Activated gamma-delta T cell treated with anti-CD3 and anti-CD28 coated beads, Interleukin-2, amount 50 U/mL, for 16 hours (primary cell): Measurements from ENCODE around the gene DUOXA2.

Experiments
- DNase-seq: peaks from one replicate; pipeline ENCODE4 v3.0.0-alpha.2; 2020; ENCODE audit warnings: low read depth

DUOXA2 gene

DNA sequence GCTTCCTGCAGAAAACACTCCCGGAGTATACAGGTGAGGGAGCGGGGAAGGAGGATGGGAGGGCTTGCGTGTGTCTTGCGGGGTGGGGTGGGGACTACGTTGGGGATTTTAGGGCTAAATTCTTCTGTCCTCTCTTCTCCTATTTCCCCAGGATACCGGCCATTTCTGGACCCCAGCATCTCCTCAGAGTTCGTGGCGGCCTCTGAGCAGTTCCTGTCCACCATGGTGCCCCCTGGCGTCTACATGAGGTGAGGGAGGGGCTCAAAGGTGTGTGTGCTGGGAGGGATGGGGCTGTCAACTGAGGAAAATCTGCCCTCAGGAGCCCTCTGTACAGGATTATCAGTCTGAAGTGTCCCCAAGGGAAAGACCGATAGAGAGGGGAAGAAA, 22.2 kb downstream of the DUOXA2 start:
- DNase-seq = no peak

DNA sequence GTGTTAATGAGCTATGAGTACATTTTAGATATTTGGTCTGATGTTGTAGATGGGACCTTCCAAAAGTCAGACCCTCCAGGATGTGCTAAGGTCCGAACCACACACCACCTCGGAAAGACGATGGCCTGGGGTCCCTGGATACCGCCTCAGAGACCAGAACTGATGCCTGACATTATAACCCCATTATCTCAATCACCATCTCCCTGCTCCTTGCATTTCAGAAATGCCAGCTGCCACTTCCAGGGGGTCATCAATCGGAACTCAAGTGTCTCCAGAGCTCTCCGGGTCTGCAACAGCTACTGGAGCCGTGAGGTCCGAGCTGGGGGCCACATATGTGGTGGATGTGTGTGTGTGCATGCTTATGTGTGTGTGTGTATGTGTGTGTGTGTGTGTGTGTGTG, 23.6 kb downstream of the DUOXA2 start:
- DNase-seq = no peak

- no peak for DNase-seq
These were observed 25.0 kb downstream of the DUOXA2 start for GRCh38 chr15:45138814-45139765.

- no peak for DNase-seq
These were observed 25.6 kb downstream of the DUOXA2 start for GRCh38 chr15:45139770-45140169.

- DNase-seq = no peak
These were observed 26.6 kb downstream of the DUOXA2 start for GRCh38 chr15:45140557-45141250.

DNA sequence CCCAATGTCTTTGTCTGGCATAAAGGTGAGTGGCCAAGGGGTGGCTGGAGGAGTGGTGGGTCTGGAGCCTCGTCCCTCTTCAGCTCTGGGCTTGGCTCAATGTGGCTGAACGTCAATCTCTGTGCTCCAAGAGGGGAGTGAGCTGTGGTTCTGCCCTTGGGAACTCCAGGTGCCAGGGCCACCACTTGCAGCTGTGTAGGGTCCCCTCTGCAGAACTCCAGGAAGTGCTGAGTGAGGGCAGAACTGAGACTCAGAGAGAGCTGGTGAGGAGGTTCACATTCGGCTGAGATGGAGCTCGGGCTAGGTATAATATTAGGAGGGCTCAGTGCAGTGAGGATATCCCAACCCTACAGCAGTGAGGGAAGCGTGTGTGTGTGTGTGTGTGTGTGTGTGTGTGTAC, 27.3 kb downstream of the DUOXA2 start:
- no peak for DNase-seq

- DNase-seq = no peak
These were observed 28.9 kb downstream of the DUOXA2 start for GRCh38 chr15:45143056-45143455.

GRCh38 chr15:45143946-45144345, 29.8 kb downstream of the DUOXA2 start:
- no peak for DNase-seq

DNA sequence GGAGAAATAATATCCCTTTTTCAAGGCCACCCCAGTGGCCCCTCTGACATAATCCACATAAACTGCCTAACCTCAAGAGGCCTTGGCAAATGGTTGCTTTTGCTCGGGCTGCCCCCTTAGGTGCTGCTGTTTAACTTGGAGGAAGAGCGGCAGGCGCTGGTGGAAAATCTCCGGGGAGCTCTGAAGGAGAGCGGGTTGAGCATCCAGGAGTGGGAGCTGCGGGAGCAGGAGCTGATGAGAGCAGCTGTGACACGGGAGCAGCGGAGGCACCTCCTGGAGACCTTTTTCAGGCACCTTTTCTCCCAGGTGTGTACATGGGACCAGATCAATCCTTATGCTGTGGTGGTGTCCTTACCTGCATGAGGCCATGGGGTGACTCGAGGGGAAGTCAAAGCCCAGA, 30.6 kb downstream of the DUOXA2 start:
- no peak for DNase-seq

DNA sequence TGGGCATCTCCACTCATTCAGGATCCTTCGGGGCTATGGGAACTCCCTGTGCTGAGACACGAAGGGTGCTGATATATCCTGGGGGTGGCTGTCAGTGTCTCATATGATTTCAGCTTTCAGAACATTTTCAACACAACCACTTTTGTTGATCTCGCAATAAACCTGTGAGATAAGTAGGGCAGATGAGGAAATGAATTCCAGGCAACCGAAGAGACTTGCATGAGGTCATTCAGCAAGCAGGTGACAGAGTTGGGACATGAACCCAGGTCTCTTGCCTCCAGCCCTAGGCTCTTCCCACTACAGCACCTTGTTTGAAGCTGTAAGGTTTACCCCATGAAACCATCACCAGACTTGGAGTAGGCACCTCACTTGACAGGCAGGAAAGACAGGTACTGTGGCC, 32.3 kb downstream of the DUOXA2 start:
- DNase-seq = no peak

- no peak for DNase-seq
These were observed 33.5 kb downstream of the DUOXA2 start for GRCh38 chr15:45147606-45148005.

GRCh38 chr15:45148076-45149059, 34.2 kb downstream of the DUOXA2 start:
- no peak for DNase-seq

DNA sequence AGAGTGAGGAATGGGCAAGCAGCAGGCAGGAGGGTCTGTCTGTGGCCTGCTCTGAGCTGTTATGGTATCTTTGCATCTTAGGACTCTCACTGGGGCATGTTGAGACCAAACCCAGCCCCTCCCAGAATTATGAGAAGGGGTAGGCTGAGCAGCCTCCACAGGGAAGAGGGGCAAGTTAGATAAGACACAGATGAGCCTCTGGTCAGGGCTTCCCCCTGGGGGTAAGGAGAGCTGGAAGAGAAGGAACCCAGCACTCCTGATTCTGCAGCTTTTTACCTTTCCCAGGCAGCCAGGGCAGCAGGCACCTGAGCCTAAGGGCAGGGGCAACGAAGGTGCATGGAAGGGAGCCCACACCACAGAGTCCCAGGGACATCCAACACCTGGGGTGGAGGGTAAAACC, 34.9 kb downstream of the DUOXA2 start:
- DNase-seq = no peak

DNA sequence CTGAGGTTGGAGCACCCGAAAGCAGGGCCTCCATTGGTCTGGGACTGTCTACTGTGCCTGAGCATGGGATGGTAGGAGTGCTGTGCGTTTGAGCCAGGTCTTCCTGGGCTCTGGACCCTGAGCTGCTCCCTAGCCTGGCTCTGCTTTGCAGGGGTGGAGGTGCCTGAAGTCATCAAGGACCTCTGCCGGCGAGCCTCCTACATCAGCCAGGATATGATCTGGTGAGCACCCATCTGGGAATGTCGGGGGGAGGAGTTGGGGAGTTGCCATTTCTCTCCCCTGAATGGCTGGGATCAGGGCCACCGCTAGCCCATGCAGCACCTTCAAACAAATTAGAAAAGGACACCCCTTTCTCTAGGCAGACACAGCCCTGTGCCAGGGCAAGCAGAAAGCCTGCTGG, 36.4 kb downstream of the DUOXA2 start:
- no peak for DNase-seq

- no peak for DNase-seq
These were observed 36.9 kb downstream of the DUOXA2 start for GRCh38 chr15:45150997-45151396.

DNA sequence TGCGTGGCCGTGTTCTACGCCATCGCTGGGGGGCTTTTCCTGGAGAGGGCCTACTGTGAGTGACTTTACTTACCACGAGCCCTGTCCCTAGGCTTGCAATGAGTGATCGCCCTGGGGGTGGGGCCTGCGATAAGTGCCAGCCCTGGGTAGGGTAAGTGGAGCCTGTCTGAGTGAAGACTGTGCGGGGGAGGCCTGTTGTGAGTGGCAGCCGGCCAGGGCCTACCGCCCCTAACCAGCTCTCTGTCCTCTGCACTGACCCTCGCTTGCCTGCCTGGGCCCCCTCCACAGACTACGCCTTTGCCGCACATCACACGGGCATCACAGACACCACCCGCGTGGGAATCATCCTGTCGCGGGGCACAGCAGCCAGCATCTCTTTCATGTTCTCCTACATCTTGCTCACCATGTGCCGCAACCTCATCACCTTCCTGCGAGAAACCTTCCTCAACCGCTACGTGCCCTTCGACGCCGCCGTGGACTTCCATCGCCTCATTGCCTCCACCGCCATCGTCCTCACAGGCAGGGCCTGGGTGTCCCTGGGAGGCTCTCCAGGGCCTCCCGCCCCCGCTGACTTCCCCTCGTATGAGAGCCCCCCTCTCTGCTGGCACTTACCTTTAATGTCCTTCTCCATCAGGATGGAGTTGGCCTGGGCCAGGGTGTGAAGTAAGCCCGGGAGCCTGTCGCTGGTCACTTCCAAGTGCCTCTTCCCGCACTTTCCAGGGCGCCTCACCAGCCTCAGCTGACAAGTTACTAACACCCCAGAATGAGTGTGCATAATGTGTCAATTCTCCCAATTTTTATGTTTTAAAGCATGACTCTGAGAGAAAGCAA, 38.1 kb downstream of the DUOXA2 start:
- no peak for DNase-seq

DNA sequence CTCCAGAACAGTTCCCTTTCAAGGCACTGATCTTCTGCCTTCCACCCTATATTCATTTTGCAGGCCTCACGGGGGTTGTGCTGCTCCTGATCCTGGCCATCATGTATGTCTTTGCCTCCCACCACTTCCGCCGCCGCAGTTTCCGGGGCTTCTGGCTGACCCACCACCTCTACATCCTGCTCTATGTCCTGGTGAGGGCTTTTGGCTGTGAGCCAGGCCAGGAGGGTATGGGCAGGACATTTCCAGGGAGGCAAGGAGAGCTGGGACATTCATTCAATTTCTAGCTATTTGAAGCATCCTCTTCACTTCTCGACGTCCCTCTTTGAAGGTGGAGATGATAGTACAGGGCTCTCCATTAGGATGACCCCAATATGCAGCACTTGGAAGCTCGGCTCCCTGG, 41.6 kb downstream of the DUOXA2 start:
- DNase-seq = no peak

DNA sequence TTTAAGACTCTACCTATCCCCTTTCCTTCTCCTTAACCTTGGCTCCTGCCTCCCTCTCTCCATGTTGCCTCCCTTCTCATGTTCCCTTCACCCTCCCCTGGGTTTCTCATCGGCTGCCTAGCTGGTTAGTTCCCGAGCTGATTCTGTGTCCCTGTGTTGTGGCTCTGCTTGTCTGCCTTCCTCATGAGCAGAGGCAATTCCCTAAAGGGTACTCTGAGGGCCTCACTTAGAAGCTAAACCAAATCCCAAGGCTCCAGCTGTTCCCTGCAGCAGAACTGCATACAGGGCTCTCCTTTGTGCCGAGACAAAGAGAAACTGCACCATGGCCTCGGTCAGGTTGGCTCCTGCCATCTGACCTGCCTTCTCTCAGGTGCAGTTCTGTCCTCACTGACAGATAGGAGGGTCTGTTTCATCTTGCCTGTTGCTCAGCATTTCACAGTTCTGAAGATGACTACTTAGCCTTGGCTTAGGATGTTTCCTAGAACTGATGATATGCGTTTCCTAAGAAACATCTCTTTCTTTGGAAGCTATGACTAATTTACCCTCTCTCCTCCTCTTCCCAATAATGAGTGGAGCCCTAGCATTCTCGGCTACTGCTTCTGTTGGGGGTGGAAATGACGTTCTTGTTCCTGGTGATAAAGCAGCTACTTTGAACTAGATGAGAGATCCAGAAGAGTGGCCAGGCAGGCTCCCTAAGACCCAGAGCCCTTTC, 42.8 kb downstream of the DUOXA2 start:
- DNase-seq = no peak

DNA sequence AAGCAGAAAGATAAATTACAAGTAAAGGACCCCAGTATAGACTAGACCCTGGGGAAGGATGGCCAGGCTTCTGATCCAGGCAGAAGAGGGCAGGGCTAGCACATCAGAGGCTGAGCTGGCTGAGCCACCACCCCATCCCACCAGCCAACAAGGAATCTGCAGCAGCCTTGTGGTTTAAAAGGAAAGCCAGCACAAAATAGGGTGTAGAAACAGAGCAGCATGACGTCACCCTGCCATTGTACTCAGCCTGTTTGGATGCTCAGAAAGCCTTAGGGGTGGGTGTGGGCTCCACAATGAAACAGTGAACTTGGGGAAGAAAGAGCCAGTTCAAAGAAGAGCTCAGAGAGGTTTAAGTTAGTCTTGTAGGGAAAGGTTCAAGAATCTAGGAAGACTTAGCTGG, 43.8 kb downstream of the DUOXA2 start:
- no peak for DNase-seq

GRCh38 chr15:45161666-45162065, 47.5 kb downstream of the DUOXA2 start:
- DNase-seq = no peak
